ENCODE results near the gene NSUN7.
"Not testable (repeated sequence)": the region's sequence is repeated elsewhere in the genome, so short reads cannot be mapped to it uniquely, and the experiment has no call there.

The NSUN7 gene

GRCh38 chr4:40737879-40738278 lies 11.9 kb upstream of the NSUN7 start:
- no peak for DNase-seq (ENCODE audit: low read depth)

GRCh38 chr4:40739347-40739746 lies 10.4 kb upstream of the NSUN7 start:
- no peak for DNase-seq (ENCODE audit: low read depth)

GRCh38 chr4:40744218-40744617 lies 5.5 kb upstream of the NSUN7 start:
- no peak for DNase-seq (ENCODE audit: low read depth)

- no peak for DNase-seq (ENCODE audit: low read depth)
Observed at GRCh38 chr4:40745285-40745984, 4.3 kb upstream of the NSUN7 start.

GRCh38 chr4:40747207-40747835 lies 2.4 kb upstream of the NSUN7 start:
- no peak for DNase-seq (ENCODE audit: low read depth)

- no peak for DNase-seq (ENCODE audit: low read depth)
Observed at GRCh38 chr4:40750461-40751258, 905 bp downstream of the NSUN7 start.

GRCh38 chr4:40755616-40756015 lies 5.9 kb downstream of the NSUN7 start:
- DNase-seq (ENCODE audit: low read depth) = no peak

GRCh38 chr4:40763228-40763716 lies 13.5 kb downstream of the NSUN7 start:
- DNase-seq (ENCODE audit: low read depth) = no peak

GRCh38 chr4:40769266-40769665 lies 19.5 kb downstream of the NSUN7 start:
- no peak for DNase-seq (ENCODE audit: low read depth)

- DNase-seq (ENCODE audit: low read depth) = no peak
Observed at GRCh38 chr4:40778090-40778489, 28.3 kb downstream of the NSUN7 start.

- DNase-seq (ENCODE audit: low read depth) = no peak
Observed at GRCh38 chr4:40782876-40783275, 33.1 kb downstream of the NSUN7 start.

GRCh38 chr4:40785727-40786126 lies 36.0 kb downstream of the NSUN7 start:
- DNase-seq (ENCODE audit: low read depth) = no peak

- DNase-seq (ENCODE audit: low read depth) = no peak
Observed at GRCh38 chr4:40788331-40788730, 38.6 kb downstream of the NSUN7 start.

GRCh38 chr4:40789031-40789430 lies 39.3 kb downstream of the NSUN7 start:
- DNase-seq (ENCODE audit: low read depth) = no peak

GRCh38 chr4:40789771-40790170 lies 40.0 kb downstream of the NSUN7 start:
- DNase-seq (ENCODE audit: low read depth) = no peak

- no peak for DNase-seq (ENCODE audit: low read depth)
Observed at GRCh38 chr4:40800064-40800463, 50.3 kb downstream of the NSUN7 start.

GRCh38 chr4:40804598-40804997 lies 54.8 kb downstream of the NSUN7 start:
- no peak for DNase-seq (ENCODE audit: low read depth)

GRCh38 chr4:40808926-40809457 lies 59.2 kb downstream of the NSUN7 start:
- no peak for DNase-seq (ENCODE audit: low read depth)

- no peak for DNase-seq (ENCODE audit: low read depth)
Observed at GRCh38 chr4:40811956-40812355, 62.2 kb downstream of the NSUN7 start.

GRCh38 chr4:40812386-40812785 lies 62.6 kb downstream of the NSUN7 start:
- DNase-seq (ENCODE audit: low read depth) = no peak

GRCh38 chr4:40812856-40813255 lies 63.1 kb downstream of the NSUN7 start:
- DNase-seq (ENCODE audit: low read depth) = no peak

- not testable (repeated sequence) for DNase-seq (ENCODE audit: low read depth)
Observed at GRCh38 chr4:40817157-40817556, 67.4 kb downstream of the NSUN7 start.

GRCh38 chr4:40820101-40820500 lies 70.3 kb downstream of the NSUN7 start:
- no peak for DNase-seq (ENCODE audit: low read depth)
